Hepatocyte (in vitro differentiated cells): Measurements from ENCODE around the gene IL31. TPM values are rescaled to one million over a fixed set of nuclear protein-coding genes. Genes with fewer than 3 reads are reported as not detected.

Experiments used
- DNase-seq: peaks from one replicate; pipeline ENCODE4 v3.0.0-alpha.2; 2016; ENCODE audit warnings: low spot score
- H2AFZ ChIP-seq: fragments of 200-600 bp; sonication (generic); 2 replicates; pipeline ENCODE4 v1.6.0; 2016; ENCODE audit warnings: antibody characterized with exemption, mild to moderate bottlenecking
- H3K27ac ChIP-seq: fragments of 200-600 bp; sonication (generic); 2 replicates; pipeline ENCODE4 v1.5.1; 2016; ENCODE audit warnings: mild to moderate bottlenecking
- H3K27me3 ChIP-seq: fragments of 200-600 bp; sonication (generic); 2 replicates; pipeline ENCODE4 v1.6.1; 2016
- H3K36me3 ChIP-seq: fragments of 200-600 bp; sonication (generic); replicated peaks from 2 replicates; pipeline ENCODE4 v1.5.1; 2016; ENCODE audit warnings: low read depth; ENCODE audit not compliant: insufficient read depth
- H3K4me1 ChIP-seq: fragments of 200-600 bp; sonication (generic); 2 replicates; pipeline ENCODE4 v1.5.1; 2016; ENCODE audit warnings: mild to moderate bottlenecking, moderate library complexity; ENCODE audit not compliant: insufficient read depth
- H3K4me2 ChIP-seq: fragments of 200-600 bp; sonication (generic); 2 replicates; pipeline ENCODE4 v1.6.0; 2016
- H3K4me3 ChIP-seq: fragments of 200-600 bp; sonication (generic); 2 replicates; pipeline ENCODE4 v1.5.1; 2016; ENCODE audit warnings: mild to moderate bottlenecking
- H3K79me2 ChIP-seq: fragments of 200-600 bp; sonication (generic); 2 replicates; pipeline ENCODE4 v1.6.0; 2017; ENCODE audit warnings: mild to moderate bottlenecking
- H3K9me2 ChIP-seq: fragments of 200-600 bp; sonication (generic); replicated peaks from 2 replicates; pipeline ENCODE4 v1.6.0; 2017; ENCODE audit warnings: mild to moderate bottlenecking; ENCODE audit not compliant: insufficient read depth
- H3K9me3 ChIP-seq: fragments of 200-600 bp; sonication (generic); 2 replicates; pipeline ENCODE4 v1.5.1; 2016; ENCODE audit warnings: low read depth, mild to moderate bottlenecking
- H4K20me1 ChIP-seq: fragments of 200-600 bp; sonication (generic); 2 replicates; pipeline ENCODE4 v1.6.0; 2016; ENCODE audit warnings: mild to moderate bottlenecking; ENCODE audit not compliant: insufficient read depth, poor library complexity, severe bottlenecking
- EZH2 ChIP-seq: fragments of 200-600 bp; sonication (generic); IDR thresholded peaks from 2 replicates; pipeline ENCODE4 v1.6.1; 2016; ENCODE audit warnings: antibody characterized with exemption, mild to moderate bottlenecking, borderline replicate concordance
- EZH2phosphoT487 ChIP-seq: fragments of 200-600 bp; sonication (generic); IDR thresholded peaks from one replicate; pipeline ENCODE4 v1.6.1; 2018; ENCODE audit warnings: antibody characterized with exemption, mild to moderate bottlenecking, low read depth, moderate library complexity; ENCODE audit not compliant: unreplicated experiment, severe bottlenecking
- WGBS: methylation state at CpG from one replicate; pipeline ENCODE4 v1.1.6; 2016; ENCODE audit warnings: low lambda C conversion rate; ENCODE audit errors: missing lambda C conversion rate; 5-methylcytosine and 5-hydroxymethylcytosine counted together
- polyA plus RNA-seq: library from polyadenylated mRNA; unstranded; fragments of >200 nt; fragmentation: Nextera tagmentation; extraction: Ambion mirVana; gene quantifications from 2 replicates; pipeline ENCODE4 v1.2.1, GENCODE V29; 2016
- total RNA-seq: library from RNA; depleted of rRNA; stranded (reverse); fragments of >200 nt; gene quantifications from 2 replicates; pipeline ENCODE4 v1.2.3, GENCODE V29; 2014
- TF ChIP-seq, protein P1 (sequence below): fragments of 200-600 bp; sonication (generic); IDR thresholded peaks from 2 replicates; pipeline ENCODE4 v1.5.1; 2016; ENCODE audit warnings: antibody characterized with exemption, mild to moderate bottlenecking; ENCODE audit not compliant: poor library complexity

The IL31 gene
- total and polyA plus RNA-seq, 2 experiments from 2014 or later: not detected

DNA sequence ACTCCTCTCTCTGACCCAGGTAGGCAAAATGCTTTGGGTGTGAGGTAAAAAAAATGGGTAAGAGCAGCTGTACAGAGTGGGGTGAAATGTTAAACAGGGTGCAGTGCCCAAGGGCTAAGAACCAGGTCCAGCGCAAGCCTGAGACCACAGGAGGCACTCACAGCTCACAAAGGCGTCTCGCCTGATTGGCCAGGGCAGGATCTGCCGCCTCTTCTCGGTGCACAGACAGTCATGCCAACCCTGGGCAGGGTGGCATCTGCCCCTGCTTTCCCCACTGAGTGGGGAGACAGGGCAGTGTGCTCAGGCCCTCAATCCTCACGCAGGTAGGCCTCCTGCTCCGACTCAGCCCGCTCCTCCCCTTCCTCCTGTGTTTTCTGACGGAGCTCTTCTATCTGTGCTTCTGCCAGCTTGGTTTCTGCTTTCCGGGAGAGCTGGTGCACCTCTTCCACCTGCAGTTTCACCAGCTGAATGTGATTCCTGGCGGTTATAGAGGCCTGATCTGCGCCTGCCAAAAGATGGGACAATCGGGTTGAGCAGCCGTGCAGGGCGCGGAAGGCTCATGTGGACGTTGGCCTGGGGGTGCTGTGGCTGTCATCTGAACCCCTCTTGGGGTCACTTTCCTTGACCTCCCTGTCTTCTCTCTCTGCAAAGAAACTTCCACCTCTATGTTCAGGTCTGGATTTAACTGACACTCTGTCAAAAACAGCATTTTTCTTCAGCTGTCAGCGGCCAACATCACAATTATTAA is 34.2 kb upstream of the IL31 start:
- peaks cover 2% of the 10 kb centered on the region for H3K4me1 ChIP-seq
- 97% methylated on average over 18 of the region's 18 CpGs for WGBS
- no peak for TF ChIP-seq EZH2
- TF ChIP-seq, protein P1, sequence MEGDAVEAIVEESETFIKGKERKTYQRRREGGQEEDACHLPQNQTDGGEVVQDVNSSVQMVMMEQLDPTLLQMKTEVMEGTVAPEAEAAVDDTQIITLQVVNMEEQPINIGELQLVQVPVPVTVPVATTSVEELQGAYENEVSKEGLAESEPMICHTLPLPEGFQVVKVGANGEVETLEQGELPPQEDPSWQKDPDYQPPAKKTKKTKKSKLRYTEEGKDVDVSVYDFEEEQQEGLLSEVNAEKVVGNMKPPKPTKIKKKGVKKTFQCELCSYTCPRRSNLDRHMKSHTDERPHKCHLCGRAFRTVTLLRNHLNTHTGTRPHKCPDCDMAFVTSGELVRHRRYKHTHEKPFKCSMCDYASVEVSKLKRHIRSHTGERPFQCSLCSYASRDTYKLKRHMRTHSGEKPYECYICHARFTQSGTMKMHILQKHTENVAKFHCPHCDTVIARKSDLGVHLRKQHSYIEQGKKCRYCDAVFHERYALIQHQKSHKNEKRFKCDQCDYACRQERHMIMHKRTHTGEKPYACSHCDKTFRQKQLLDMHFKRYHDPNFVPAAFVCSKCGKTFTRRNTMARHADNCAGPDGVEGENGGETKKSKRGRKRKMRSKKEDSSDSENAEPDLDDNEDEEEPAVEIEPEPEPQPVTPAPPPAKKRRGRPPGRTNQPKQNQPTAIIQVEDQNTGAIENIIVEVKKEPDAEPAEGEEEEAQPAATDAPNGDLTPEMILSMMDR: no peak
- TF ChIP-seq EZH2phosphoT487: no peak

DNA sequence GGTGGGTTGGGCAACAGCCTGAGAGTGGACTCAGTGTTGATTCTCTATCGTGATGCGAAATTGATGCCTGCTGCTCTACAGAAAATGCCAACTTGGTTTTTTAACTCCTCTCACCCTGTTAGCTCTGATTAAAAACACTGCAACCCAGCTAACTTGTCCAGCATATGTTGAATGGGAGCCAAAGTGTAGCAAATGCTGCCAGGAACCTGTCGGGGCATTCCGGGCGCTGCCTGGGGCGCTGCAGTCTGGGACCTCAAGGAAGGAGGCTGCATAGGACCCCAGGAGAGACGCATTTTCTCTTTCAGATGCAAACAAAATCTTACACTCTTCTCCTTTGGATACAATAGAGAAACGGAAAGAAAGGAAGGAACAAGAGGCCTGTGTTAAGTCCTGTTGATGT is 33.4 kb upstream of the IL31 start:
- no peaks in the 10 kb centered on the region for H3K9me3 ChIP-seq
- H3K4me1 ChIP-seq: peaks cover 7% of the 10 kb centered on the region
- DNase-seq: no peak
- H2AFZ ChIP-seq: no peak overlapping the region
- TF ChIP-seq, protein P1: no peak
- no peak for TF ChIP-seq EZH2phosphoT487
- no peak for TF ChIP-seq EZH2
- no peaks in the 10 kb centered on the region for H4K20me1 ChIP-seq
- H3K36me3 ChIP-seq: no peaks in the 10 kb centered on the region
- WGBS: 95% methylated on average over 8 of the region's 8 CpGs
- no peak overlapping the region for H3K4me3 ChIP-seq
- H3K27ac ChIP-seq: no peak overlapping the region
- no peaks in the 10 kb centered on the region for H3K79me2 ChIP-seq
- H3K27me3 ChIP-seq: peaks cover 34% of the 10 kb centered on the region
- H3K9me2 ChIP-seq: no peaks in the 10 kb centered on the region
- no peak overlapping the region for H3K4me2 ChIP-seq

More for the DNA sequence above, 34.2 kb upstream of the IL31 start:
- no peaks in the 10 kb centered on the region for H3K9me2 ChIP-seq
- no peaks in the 10 kb centered on the region for H3K9me3 ChIP-seq
- no peak overlapping the region for H3K27ac ChIP-seq
- no peak overlapping the region for H3K4me2 ChIP-seq
- no peaks in the 10 kb centered on the region for H3K36me3 ChIP-seq
- peaks cover 25% of the 10 kb centered on the region for H3K27me3 ChIP-seq
- H3K4me3 ChIP-seq: no peak overlapping the region
- no peaks in the 10 kb centered on the region for H3K79me2 ChIP-seq
- H2AFZ ChIP-seq: no peak overlapping the region
- no peak for DNase-seq
- H4K20me1 ChIP-seq: no peaks in the 10 kb centered on the region

DNA sequence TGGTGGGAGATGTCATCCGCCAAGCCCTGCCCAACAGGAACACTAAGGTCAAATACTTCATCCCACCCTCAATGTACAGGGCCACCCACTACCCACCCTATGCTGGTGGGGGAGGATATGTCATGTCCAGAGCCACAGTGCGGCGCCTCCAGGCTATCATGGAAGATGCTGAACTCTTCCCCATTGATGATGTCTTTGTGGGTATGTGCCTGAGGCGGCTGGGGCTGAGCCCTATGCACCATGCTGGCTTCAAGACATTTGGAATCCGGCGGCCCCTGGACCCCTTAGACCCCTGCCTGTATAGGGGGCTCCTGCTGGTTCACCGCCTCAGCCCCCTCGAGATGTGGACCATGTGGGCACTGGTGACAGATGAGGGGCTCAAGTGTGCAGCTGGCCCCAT is 33.0 kb upstream of the IL31 start:
- peaks cover 7% of the 10 kb centered on the region for H3K4me1 ChIP-seq
- no peak for DNase-seq
- H3K27ac ChIP-seq: no peak overlapping the region
- TF ChIP-seq EZH2phosphoT487: no peak
- no peak for TF ChIP-seq EZH2
- TF ChIP-seq, protein P1: no peak
- no peak overlapping the region for H3K4me3 ChIP-seq
- peaks cover 34% of the 10 kb centered on the region for H3K27me3 ChIP-seq
- H3K79me2 ChIP-seq: no peaks in the 10 kb centered on the region
- H3K36me3 ChIP-seq: no peaks in the 10 kb centered on the region
- no peaks in the 10 kb centered on the region for H3K9me3 ChIP-seq
- H2AFZ ChIP-seq: no peak overlapping the region
- H4K20me1 ChIP-seq: no peaks in the 10 kb centered on the region
- no peaks in the 10 kb centered on the region for H3K9me2 ChIP-seq
- no peak overlapping the region for H3K4me2 ChIP-seq
- WGBS: 84% methylated on average over 8 of the region's 8 CpGs
